ENCODE data around the gene RNPS1.
A peak's percentile ranks its signal among the peaks of the same experiment; 100 is the strongest.

The RNPS1 gene

GRCh38 chr16:2205104-2205966 is 62.6 kb downstream of the RNPS1 start, which contains the start of gene MLST8:
Gene MLST8 (plus strand): TSS chr16:2205454. CDS start chr16:2206086, 632 bp downstream.
- DNase-seq, result peak; percentile 88
- TF ChIP-seq CTCF (IDR thresholded peaks at IDR 0.05; ENCODE audit: low read length) (peak; percentile 22), EZH2 (optimal IDR thresholded peaks at IDR 0.05; ENCODE audit: low read depth, low read length) (no peak)

GRCh38 chr16:2204416-2205103 is 63.4 kb downstream of the RNPS1 start:
- H3K27ac ChIP-seq (ENCODE audit: low read length), result peak overlapping the region; percentile 74; the same call in 1 of the 2 replicates
- H3K36me3 ChIP-seq (replicated peaks; ENCODE audit: insufficient read depth, low read length), result no peaks in the 10 kb centered on the region; the same call in 1 of the 2 replicates
- TF ChIP-seq EZH2phosphoT487 (IDR thresholded peaks at IDR 0.05; ENCODE audit: low read length), result no peak
- no peak for TF ChIP-seq EZH2 (optimal IDR thresholded peaks at IDR 0.05; ENCODE audit: low read depth, low read length)
- no peak for TF ChIP-seq CTCF (IDR thresholded peaks at IDR 0.05; ENCODE audit: low read length)
- no peaks in the 10 kb centered on the region for H3K9me2 ChIP-seq (replicated peaks; ENCODE audit: insufficient read depth, low read length)
- peaks cover 24% of the 10 kb centered on the region for H3K27me3 ChIP-seq (replicated peaks; ENCODE audit: insufficient read depth, low read length)
- H3K9me3 ChIP-seq (replicated peaks; ENCODE audit: insufficient read depth, low read length), result no peaks in the 10 kb centered on the region
- peak overlapping the region; percentile 96 for H3K9ac ChIP-seq (ENCODE audit: low read length)
- 0 out of 2 replicates have a peak, but pooled peaks cover 3% of the 10 kb centered on the region for H3F3A ChIP-seq (ENCODE audit: insufficient read depth, low read length)
- H4K20me1 ChIP-seq (ENCODE audit: insufficient read depth, low read length), result no peaks in the 10 kb centered on the region
- H3K4me3 ChIP-seq (ENCODE audit: low read length), result peak overlapping the region; percentile 98
- peaks cover 27% of the 10 kb centered on the region for H3K79me2 ChIP-seq (ENCODE audit: low read length)
- peaks cover 6% of the 10 kb centered on the region for H3K4me1 ChIP-seq (ENCODE audit: low read length)
- H3K4me2 ChIP-seq (ENCODE audit: low read depth, low read length), result peak overlapping the region; percentile 65
- no peak for DNase-seq
- peak overlapping the region; percentile 76 for H2AFZ ChIP-seq (ENCODE audit: low read length)

More at GRCh38 chr16:2205104-2205966, 62.6 kb downstream of the RNPS1 start, which contains the start of gene MLST8:
- Histone ChIP-seq H3K27ac (ENCODE audit: low read length) (peak within 1 kb of the TSS; percentile 74), H3K4me2 (ENCODE audit: low read depth, low read length) (peak within 1 kb of the TSS; percentile 100), H3K4me3 (ENCODE audit: low read length) (peak within 1 kb of the TSS; percentile 98), H3K4me1 (ENCODE audit: low read length) (peaks cover 6% of the 10 kb centered on the region), H3K79me2 (ENCODE audit: low read length) (peaks cover 27% of the 10 kb centered on the region), H3K27me3 (replicated peaks; ENCODE audit: insufficient read depth, low read length) (peaks cover 16% of the 10 kb centered on the region), H3K9me3 (replicated peaks; ENCODE audit: insufficient read depth, low read length) (no peaks in the 10 kb centered on the region), H3F3A (ENCODE audit: insufficient read depth, low read length) (0 out of 2 replicates have a peak, but pooled peaks cover 3% of the 10 kb centered on the region), H4K20me1 (ENCODE audit: insufficient read depth, low read length) (no peaks in the 10 kb centered on the region), H3K36me3 (replicated peaks; ENCODE audit: insufficient read depth, low read length) (no peaks in the 10 kb centered on the region; the same call in 1 of the 2 replicates), H3K9ac (ENCODE audit: low read length) (peak within 1 kb of the TSS; percentile 96), H2AFZ (ENCODE audit: low read length) (peak within 1 kb of the TSS; percentile 77), H3K9me2 (replicated peaks; ENCODE audit: insufficient read depth, low read length) (no peaks in the 10 kb centered on the region)

All from MM.1S (cell line).